OCI-M1 (cell line): ENCODE data around the gene CACNG6.
"Not testable (repeated sequence)": the region's sequence is repeated elsewhere in the genome, so short reads cannot be mapped to it uniquely, and the experiment has no call there.

Experiments used
- DNase-seq: peaks from one replicate; lab custom pipeline; 2025; lab: John Stamatoyannopoulos, UW

The CACNG6 gene, protein sequence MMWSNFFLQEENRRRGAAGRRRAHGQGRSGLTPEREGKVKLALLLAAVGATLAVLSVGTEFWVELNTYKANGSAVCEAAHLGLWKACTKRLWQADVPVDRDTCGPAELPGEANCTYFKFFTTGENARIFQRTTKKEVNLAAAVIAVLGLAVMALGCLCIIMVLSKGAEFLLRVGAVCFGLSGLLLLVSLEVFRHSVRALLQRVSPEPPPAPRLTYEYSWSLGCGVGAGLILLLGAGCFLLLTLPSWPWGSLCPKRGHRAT

DNA sequence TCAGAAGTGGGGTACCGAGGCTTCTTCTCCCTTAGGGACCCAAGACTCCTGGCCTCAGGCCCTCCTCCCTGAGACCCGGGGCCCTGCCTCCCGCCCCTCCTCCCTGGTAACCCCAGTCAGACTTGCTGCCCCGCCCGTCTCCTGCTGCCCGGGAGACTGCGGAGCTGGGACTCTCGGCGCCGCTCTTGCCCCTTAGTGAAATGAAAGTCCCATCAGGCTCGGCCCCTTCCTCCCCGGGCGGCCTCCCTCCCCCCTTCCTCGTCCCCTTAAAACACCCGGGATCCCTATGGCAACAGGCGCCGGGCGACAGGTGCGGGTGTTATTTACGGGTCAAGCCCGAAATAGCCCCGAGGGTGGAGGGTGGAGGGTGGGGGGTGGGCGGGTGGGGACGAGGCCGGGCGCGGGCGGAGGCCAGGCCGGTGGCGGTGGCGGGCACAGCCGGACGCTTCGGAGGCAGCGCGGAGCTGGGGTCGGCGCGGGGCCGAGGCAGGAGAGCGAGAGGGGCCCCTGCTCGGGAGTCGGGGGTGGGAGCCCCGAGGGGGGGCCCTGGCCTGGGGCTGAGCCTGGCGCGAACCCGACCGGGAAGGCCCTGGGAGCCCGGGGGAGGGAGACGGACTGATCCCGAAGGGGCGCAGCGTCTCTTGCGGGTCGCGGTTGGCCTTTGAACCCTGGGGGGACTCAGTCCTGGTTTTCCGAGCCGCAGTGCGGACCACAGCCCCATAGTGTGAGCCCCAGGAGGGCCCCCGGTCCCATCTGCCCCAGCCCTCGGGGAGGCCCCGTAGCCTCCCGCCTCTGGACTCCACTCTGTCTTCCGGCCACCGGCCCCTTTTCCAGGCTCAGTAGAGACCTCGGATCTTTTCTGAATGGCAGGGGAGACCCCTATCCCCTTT lies at the start of gene CACNG6:
TSS of gene CACNG6 (plus strand) at position 414 of the 890 bp plus-strand sequence. CDS start 1,241 bp downstream, outside the sequence.
- no peak for DNase-seq

GRCh38 chr19:53942001-53942786 lies 49.2 kb upstream of the CACNG6 start:
- DNase-seq, result no peak

DNA sequence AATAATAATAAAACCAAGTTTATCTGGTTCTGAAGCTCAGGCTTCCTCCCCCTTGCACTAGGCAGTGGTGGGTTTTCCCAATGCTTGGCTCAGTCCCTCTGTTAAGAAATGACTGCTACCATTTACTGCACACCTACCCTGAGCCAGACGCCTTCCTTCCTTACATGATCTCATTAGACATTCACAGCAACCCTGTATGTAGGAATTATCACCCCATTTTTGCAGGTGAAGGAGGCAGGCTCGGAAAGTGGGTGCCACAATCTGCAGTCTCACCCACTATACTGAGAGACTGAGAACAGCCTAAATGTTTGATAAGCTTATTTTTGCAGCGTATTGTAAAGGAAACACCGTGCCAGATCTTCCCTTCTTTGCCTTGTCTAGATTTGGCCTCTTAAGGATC lies 47.0 kb upstream of the CACNG6 start:
- DNase-seq, result no peak

DNA sequence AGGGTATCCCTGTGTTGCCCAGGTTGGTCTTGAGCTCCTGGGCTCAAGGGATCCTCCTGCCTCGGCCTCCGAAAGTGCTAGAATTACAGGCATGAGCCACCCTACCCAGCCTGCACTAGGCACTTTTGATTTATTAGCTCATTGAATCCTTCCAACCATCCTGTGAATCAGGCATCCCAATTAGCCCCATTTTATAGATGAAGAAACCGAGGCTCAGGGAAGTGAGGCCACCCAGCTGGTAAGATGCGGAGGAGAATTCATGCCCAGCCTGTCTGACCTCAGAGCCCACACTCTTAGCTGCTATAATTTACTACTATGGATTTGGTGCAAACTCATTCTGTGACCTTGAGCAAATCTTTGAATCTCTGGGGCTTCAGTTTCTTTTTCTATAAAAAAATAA lies 46.5 kb upstream of the CACNG6 start:
- DNase-seq, result no peak

DNA sequence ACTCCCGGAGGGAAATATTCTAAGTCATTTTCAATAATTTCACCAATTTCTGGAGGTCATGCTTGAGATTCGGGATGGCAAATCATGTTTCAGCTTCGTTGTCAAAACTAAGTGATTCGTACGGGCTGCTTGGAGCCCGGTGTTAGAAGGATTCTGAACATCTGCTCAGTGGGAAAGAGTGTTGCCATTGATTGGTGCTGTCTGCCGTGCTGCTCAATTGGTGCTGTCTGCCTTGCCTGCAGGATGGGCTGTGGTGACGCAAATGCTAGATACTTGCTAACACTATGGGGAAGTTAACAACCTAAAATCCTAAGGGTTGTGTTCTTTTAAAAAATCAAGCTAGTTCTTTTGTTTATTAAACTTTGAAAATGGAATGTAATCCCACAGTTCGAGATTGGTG lies 46.0 kb upstream of the CACNG6 start:
- DNase-seq, result peak; percentile 88

DNA sequence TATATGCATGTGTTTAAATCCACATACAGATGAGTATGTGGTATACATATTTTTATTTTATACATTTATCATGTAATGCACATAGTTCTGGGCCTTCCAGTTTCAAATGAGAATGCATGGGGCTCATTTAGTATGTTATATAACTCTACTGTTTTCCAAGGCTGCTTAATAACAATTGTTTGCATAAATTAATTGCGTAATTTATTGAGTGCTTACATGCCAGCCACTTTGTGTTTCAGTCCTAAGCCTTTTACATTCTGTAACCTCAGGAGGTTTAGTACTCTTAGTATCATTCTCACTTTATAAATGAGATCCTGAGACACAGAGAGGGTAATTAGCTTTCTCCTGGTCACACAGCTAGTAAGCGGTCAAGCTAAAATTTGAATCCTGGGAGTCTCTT lies 45.4 kb upstream of the CACNG6 start:
- no peak for DNase-seq

DNA sequence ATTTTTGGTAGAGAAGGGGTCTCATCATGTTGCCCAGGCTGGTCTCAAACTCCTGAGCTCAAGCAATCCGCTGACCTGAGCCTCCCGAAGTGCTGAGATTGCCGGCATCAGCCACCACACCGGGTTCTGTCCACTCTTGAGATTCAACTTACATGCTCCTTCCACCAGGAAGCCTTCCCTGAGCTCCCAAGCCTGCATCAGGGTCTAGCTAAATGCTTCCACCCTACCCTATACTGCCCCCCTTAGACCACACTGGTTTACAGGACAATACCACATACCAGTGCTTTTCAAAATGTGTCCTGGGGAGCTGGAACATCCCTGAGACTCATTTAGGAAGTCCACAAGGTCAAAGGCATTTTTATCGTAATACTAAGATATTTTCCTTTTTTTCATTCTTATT lies 43.8 kb upstream of the CACNG6 start:
- peak; percentile 61 for DNase-seq

DNA sequence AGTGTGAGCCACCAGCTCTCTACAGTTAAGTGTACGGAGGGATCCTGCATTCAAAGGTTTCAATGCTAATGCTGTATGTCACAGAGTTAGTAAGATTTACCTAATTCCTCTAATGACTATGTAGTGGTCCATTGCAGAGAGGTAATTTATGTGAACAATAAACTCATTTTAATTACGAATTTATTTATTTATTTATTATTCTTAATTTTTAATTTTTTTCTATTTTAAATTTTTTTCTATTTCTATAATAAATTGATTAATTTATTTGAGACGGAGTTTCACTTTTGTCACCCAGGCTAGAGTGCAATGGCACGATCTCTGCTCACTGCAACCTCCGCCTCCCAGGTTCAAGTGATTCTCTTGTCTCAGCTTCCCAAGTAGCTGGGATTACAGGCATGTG lies 42.8 kb upstream of the CACNG6 start:
- not testable (repeated sequence) for DNase-seq

DNA sequence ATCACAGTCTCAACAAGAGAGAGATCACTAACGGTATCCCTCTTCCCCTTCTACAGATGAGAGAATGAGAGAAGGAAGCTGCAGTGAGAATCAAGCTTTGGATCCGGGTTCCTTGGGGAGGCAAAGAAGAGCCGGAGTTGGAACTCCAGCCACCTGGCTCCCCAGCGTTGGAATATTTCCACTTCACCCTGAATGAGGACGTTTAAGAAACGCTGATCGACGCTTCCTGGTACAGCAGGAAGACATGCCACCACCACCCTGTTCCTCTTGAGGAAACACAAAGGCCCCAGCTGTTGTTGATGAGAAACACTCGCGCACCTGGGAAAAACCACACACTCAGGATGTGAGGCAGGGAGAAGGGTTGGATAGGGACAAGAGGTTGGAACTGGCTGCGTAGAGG lies 40.0 kb upstream of the CACNG6 start:
- no peak for DNase-seq

GRCh38 chr19:53951947-53952346 lies 39.5 kb upstream of the CACNG6 start:
- DNase-seq, result no peak

- DNase-seq, result no peak
These were observed 38.1 kb upstream of the CACNG6 start for GRCh38 chr19:53953383-53953782.

DNA sequence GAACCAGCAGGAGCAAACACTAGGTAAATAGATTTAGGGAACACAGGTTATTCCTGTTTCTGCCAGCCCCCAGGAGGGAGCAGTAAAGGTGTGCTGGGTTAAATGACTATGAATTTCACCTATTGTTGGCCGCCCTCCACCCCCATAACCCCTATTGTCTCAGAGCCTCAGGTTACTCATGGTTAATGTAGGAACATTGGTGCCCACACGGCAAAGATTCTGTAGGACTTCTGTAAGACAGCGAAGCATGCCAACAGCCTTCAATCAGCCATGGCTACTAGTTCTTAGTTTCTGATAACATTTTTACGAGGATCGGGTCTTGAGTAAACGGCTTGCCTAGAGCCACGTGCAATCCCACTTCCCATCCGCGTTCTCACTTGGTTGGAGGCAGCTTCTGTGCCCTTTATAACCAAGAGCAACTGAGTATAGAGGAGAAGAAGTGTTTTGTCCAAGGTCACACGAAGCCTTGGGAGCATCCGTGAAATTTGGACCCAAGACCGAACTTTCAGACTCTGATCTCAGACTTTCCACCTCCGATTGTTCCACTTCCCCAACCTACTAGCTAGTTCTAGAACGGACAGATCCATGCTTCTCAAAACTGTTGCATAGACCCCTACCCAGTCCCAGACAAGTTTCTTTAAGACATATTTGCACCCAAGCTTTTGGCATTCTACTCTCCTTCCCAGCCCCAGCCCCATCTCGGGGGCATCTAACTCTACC lies 33.8 kb upstream of the CACNG6 start:
- no peak for DNase-seq

GRCh38 chr19:53958168-53958571 lies 33.3 kb upstream of the CACNG6 start:
- no peak for DNase-seq

- no peak for DNase-seq
These were observed 32.3 kb upstream of the CACNG6 start for GRCh38 chr19:53958823-53959757.

- no peak for DNase-seq
These were observed 31.2 kb upstream of the CACNG6 start for GRCh38 chr19:53960187-53960586.

DNA sequence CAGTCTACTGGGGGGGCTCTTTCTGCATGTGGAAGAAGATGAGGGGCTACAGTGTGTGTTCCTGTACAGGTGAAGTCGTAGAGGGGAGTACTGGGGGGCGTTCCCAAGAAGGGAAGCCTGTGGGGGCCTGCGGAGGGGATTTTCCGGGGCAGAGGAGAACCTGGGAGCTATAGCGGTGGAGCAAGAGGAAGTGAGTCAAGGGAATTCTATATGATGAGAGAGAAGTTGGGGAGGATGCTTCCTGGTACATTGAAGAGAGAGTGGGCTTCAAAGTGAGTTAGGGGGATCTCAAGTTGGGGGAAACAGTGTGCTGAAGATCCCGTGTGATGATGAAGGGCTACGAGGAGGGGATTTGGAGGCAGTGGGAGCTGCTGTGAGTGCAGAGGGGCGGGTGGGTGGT lies 30.6 kb upstream of the CACNG6 start:
- DNase-seq, result no peak

GRCh38 chr19:53961523-53962356 lies 29.7 kb upstream of the CACNG6 start:
- no peak for DNase-seq

DNA sequence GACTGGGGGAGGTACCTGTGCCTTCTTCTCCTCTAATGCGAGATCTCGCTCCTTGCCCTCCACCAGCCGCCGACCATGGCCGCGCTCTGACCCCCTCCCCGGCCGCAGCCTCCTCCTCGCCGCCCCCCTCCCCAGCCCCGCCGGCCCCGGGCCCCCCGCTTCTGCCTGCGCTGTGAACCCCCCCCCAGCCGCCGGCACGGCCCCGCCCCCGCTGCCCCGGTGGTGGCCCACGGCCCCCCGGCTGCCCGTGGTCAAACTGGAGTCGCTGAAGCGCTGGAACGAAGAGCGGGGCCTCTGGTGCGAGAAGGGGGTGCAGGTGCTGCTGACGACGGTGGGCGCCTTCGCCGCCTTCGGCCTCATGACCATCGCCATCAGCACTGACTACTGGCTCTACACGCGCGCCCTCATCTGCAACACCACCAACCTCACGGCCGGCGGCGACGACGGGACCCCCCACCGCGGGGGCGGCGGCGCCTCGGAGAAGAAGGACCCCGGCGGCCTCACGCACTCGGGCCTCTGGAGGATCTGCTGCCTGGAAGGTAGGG lies 28.5 kb upstream of the CACNG6 start, which contains the start of gene CACNG8:
TSS of gene CACNG8 (plus strand) at position 51 of the 545 bp plus-strand sequence.
- no peak for DNase-seq

GRCh38 chr19:53965091-53965490 lies 26.3 kb upstream of the CACNG6 start:
- DNase-seq, result no peak
